CD4-positive, alpha-beta T cell treated with Interleukin-1 beta for 1 hour (primary cell): Measurements from ENCODE around the gene BDKRB2.

Experiments
- DNase-seq, 2 donors: peaks; one replicate each; pipeline ENCODE4 v3.0.0-alpha.2; 2020 to 2022

BDKRB2 gene

GRCh38 chr14:96274122-96274521 is 69.5 kb downstream of the BDKRB2 start:
- no peak for DNase-seq

- no peak for DNase-seq
These were observed 69.9 kb downstream of the BDKRB2 start for GRCh38 chr14:96274543-96274942.

- peak; percentile 45 to 53 for DNase-seq
These were observed 70.8 kb downstream of the BDKRB2 start for GRCh38 chr14:96275177-96276112.

DNA sequence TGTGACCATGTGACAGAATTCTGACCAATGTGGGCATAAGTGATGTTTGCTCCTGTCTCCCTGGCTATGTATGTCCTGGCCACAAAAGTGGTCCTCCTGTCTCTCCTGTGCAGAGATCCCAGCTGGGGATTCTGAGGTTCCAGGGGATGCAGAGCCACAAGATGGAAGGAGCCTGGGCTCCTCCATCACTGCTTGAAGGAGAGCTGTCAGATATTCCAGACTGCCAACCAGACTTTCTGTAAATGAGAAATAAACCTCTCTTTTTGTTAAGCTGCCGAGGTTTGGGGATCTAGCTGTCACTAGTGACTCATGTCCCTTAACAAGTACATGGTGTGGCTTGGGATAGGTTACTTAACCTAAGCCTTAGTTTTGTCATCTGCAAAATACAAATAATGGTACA is 73.3 kb downstream of the BDKRB2 start:
- DNase-seq: no peak

DNA sequence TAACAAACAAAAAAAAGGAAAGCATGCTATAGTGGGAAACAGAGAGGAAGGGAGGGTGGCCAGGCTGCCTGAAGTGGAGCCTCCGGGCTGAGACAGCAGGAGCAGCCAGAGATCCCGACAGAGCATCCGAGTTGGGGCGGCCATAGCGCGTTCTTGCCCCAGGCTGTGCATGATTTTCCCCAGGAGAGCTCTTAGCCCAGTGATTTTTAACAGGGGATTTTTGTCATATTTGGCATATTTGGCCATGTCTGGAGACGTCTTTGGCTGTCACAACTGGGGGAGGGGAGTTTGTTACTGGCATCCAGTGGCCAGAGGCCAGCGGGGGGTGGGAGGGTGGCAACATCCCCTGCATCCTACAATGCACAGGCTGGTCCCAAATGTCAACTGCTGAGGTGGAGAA is 74.9 kb downstream of the BDKRB2 start:
- DNase-seq: no peak

DNA sequence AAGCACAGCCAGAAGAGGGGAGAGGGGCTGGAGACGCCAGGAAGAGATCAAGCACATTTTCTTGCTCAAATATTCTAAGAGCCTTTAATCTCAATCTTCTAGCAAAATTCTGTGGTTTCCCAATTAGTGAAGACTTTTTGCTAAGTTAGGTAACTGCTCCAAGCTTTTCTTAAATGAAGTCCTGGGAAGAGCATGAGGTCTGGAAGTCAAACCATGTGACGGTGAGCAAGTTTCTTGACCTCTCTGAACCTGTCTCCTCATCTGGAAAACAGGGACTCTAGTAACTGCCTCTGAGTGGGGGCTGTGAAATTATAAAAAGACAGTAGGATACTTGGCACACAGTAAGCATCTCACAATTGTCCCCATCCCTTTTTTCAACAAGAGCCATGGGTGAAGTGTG is 75.5 kb downstream of the BDKRB2 start:
- no peak for DNase-seq

GRCh38 chr14:96281486-96281885 is 76.8 kb downstream of the BDKRB2 start:
- no peak for DNase-seq

DNA sequence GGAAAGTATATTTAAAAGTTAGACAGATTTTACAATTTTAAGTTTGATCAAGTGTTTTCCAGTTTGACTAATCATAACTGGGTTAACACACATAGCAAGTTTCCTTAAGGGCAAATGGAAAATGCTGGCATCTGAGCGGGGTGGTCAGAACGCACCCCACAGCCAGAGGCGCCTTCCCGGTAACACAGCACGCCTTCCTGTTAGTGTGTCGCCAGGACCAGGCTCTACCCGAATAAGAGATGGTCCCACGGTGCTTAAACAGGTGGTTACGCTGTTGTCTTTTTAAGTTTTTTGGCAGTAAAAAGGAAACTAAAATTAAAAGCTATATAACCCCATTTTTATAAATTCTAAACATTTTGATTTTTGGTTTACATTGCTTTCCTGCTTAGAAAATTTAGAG is 79.4 kb downstream of the BDKRB2 start:
- DNase-seq: no peak

GRCh38 chr14:96284430-96284829 is 79.8 kb downstream of the BDKRB2 start:
- no peak for DNase-seq

DNA sequence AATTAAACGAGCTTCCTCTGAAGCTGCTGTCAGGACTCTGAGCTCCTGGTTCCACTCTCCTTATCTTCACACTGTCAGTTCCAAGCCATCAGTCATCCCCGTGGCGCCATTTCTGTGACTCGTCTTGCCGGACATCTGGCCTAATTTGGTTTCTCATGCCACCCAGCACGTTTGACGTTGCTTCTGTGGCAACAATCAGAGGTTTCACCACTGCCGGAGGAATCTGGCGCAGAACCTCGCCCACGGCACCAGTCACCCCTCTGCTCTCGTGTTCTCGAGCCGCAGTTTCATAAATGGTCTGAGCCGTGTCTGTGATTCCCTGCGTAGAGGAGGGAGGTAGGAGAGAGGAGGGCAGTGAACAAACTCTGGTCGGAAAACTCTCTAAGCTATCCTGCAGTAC is 81.0 kb downstream of the BDKRB2 start:
- DNase-seq: no peak

GRCh38 chr14:96286251-96286650 is 81.6 kb downstream of the BDKRB2 start:
- no peak for DNase-seq

- DNase-seq: no peak
These were observed 83.2 kb downstream of the BDKRB2 start for GRCh38 chr14:96287856-96288255.
